NCI-H2196 treated with DMSO at 0.1 percent for 48 hours (cell line): ENCODE data around the gene CEP43.

ENCODE experiments used
- DNase-seq: peaks from one replicate; lab custom pipeline; 2025; ENCODE audit not compliant: unreplicated experiment; lab: John Stamatoyannopoulos, UW

The CEP43 gene

GRCh38 chr6:166966268-166966667, 32.9 kb upstream of the CEP43 start:
- DNase-seq = no peak

DNA sequence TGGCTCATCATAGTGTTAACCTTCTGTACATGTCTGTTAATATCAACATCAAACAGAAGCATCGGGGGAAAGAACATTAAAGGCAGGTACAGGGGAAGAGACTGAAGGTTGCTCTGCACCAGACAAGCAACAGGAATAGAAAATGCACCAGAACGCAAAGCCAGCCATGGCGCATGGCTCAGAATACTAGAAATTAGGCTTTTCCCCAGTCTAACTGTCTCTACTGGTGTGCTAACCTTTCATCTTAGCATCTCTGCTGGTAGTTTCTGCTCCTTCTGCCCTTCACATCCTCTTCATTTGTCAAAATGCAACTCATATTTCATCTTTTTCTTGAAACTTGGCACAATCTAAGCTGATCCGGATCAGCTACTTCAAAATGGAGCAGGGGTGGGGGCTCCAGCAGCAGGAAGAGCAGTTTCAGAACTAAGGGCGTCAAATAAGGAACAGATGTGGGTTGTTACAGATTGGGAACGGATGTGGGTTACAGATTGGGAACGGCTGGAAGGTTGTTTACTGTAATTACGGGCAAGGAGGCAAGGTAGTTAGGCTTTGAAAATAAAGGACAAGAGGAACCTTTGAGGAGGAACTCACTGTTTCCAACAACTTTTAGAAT, 29.7 kb upstream of the CEP43 start:
- no peak for DNase-seq

DNA sequence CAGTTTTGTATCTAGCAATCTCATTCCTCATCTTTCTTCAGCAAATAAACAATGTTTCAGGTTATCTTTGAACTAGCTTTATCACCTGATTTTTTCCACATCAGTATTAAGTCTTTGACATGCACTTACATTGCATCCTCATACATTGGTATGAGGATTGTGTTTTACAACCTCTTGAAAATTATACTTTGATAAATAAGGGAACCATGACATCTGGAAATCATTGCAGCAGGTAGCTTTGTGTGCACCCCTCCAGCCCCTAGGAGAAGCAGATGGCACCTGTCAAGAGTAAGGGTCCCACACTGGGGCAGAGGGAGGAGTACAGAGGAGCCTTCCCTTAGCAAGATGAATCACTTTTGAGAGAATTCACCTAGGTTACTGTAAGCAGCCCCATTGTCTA, 29.1 kb upstream of the CEP43 start:
- DNase-seq = no peak

DNA sequence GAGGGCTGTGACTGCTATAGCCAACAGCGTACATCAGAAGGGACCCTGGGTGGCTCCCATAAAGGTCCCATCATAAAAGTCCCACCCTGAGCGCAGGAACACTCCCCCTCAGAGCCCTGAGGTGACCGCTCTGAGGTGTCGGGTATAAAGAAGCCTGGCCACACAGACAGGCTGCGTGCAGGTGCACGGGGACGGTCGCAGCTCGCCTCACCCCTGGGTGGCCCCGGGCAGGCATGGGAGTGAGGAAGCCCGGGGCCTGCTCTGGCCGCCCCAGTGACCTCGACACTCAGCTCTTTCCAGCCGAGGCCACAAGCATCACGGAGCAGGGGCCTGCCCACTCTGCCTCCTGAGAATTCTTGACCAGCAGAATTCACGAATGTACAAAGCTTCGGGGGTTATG, 28.4 kb upstream of the CEP43 start:
- no peak for DNase-seq

GRCh38 chr6:166971271-166971670, 27.9 kb upstream of the CEP43 start:
- no peak for DNase-seq

DNA sequence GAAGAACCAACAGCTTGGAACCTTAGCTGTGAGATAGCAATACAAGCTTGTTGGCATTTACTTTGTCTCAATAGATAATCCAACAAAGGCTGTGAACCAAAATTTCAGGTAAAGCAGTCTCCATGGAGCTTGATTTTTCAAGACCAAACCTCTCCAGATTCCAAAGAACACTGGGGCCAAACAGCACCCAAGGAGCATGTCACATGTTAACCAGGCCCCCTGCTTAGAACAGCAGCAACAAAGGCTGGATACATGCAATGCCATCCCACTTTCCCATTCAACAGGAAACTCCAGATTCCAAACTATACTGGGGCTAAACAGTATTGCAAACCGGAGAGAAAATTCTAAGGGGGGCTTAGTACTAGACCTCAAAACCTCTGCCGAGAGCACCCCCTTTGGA, 27.1 kb upstream of the CEP43 start:
- no peak for DNase-seq

DNA sequence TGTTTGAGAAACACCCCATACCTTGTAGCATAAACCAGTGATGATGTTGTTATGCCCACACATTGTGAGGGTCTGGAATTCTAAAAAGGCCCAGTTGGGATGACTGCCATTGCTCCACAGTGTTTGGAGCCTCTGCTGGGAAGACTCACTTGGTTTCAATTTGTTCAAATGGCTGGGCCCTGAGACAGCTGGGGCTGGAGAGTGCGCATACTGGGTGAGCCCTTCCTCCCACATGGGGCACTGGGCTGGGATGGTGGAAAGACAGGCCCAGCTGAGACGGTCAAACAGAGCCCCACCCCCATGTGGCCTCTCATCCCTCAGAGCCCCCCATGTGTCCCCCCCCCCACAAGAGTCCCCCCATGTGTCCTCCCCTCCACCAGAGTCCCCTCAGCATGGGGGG, 22.6 kb upstream of the CEP43 start:
- DNase-seq = no peak

GRCh38 chr6:166977621-166978525, 21.3 kb upstream of the CEP43 start:
- DNase-seq = no peak

DNA sequence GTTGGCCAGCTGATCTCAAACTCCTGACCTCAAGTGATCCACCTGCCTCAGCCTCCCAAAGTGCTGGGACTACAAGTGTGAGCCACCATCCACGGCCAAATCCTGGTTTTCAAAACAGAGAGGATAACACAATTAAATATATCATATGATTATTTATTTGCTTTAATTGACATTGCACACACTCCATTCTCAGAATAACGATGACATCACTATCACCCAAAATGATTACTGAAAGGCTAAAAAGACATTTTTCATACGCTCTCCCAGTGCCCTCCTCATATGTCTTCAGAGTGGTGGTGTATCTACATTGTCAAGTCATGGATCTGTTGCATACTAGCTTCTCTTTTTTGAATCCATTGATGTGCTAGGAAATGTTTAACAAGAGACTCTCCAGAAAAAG, 18.5 kb upstream of the CEP43 start:
- DNase-seq = no peak

- DNase-seq = no peak
These were observed 11.7 kb upstream of the CEP43 start for GRCh38 chr6:166987448-166987847.

DNA sequence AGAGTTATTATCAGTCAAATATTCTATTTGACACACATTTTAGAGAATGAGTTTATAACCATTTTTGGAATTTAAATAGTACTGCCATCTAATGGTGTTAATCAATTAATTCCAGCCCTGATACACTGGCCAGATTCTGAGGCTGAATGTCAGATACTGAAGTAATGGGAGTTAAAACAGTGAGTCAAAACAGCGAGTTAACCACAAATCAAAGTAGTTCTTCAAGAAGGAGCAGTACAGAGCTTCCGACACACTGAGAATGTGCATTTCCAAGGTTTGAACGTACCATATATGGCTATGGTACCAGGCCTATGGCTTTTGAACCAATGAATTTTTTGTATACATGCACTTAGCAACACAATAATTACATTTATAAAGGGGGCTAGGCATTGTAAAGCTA, 11.3 kb upstream of the CEP43 start:
- DNase-seq = no peak

- no peak for DNase-seq
These were observed 10.5 kb upstream of the CEP43 start for GRCh38 chr6:166988674-166989201.

GRCh38 chr6:166989427-166990032, 9.7 kb upstream of the CEP43 start:
- no peak for DNase-seq

- DNase-seq = no peak
These were observed 2.8 kb upstream of the CEP43 start for GRCh38 chr6:166996406-166996805.

DNA sequence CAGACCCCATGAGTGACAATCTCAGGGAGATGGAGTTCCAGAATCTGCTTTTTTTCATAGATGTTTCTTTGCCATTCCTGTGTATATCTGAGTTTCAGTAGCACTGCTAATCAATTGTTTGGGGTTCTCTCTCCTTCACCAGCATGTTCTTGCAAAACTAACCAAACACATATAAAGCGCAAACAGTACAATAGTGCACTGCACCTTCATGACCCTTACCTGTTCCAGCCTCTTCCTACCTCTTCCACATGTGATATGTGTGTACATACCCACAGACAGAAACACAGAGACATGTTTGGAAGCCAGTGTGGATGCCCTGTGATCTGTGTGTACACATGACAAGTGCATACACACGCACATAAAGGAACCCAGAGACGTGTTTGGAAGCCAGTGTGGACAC, 1.8 kb upstream of the CEP43 start:
- no peak for DNase-seq

- peak; percentile 32 for DNase-seq
These were observed 1.4 kb upstream of the CEP43 start for GRCh38 chr6:166997768-166998255.

DNA sequence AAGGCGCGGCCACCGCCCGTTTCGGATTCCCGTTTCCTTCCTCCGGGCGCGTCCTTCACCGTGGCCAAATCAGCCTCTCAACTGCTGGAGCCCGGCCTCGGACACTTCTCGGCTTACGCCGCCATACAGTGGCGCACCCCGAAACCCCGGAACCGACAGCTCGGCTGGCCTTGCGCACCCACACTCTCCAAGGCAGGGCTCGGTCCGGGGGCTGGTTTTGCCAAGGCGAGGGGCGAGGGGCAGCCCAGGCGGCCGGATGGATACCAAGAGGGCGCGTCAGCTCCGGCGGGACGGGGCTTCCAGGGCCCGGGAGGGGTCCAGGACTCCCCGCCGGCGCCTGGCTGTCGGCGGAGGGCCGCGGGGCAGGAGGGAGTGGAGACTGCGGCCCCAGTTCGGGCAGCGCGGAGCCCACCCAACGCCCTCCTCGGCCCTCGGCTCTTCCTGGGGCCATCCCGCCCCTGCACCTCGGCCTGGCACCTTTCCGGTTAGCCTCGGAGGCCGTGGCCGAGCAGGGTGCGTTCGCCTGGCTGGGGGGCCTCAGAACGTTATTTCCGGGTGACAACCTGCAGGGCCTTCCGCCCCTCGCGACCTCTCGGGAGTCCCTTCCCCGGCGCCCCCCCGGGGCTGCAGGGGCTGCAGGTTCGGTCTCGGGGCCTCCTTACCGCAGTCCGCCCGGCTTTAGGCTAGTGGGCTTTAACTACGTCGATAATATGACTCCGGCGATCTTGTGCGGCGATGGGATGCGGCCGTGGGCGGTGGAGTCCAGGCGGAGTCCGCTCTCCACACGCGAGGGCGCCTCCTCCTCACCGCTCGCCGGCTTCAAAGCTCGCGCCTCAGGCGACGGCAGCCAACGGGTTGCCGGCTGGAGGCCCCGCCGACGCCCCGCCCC, 697 bp upstream of the CEP43 start:
- DNase-seq = no peak

DNA sequence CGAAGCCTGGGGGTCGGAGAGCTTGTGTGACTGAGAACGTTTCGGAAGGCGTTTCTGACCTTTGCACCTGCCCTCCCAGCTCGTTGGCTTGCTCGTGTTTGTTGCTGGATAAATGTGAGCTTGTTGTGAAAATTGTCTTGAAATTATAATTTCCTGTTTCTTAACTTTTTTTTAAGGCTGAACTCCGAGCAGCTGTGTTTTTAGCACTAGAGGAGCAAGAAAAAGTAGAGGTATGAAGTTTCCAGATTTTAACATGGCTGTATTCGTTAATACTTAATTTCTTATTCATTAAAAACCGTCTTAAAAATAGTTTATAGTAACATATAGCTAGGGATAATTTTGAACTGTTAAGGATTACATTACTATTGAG, 672 bp downstream of the CEP43 start:
- DNase-seq = no peak

DNA sequence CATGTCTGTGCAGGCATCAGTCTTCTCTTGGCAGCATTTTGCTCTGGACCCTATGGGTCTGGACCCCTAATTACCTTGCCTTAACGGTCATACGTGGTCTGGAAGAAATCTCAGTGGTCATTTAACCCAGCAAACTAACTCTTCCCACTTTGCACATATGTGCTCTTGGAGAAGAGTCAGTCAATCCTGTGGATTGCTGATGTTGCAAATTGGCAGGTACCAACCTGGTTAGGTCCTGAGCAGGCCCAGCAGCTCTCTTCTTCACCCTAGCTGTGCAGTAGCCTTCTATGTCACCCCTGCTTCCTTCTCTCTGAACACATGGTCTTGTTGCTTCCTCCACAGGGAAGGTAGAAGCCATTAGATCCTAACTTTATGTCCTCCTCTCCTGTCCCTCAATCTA, 1.6 kb downstream of the CEP43 start:
- DNase-seq = no peak

DNA sequence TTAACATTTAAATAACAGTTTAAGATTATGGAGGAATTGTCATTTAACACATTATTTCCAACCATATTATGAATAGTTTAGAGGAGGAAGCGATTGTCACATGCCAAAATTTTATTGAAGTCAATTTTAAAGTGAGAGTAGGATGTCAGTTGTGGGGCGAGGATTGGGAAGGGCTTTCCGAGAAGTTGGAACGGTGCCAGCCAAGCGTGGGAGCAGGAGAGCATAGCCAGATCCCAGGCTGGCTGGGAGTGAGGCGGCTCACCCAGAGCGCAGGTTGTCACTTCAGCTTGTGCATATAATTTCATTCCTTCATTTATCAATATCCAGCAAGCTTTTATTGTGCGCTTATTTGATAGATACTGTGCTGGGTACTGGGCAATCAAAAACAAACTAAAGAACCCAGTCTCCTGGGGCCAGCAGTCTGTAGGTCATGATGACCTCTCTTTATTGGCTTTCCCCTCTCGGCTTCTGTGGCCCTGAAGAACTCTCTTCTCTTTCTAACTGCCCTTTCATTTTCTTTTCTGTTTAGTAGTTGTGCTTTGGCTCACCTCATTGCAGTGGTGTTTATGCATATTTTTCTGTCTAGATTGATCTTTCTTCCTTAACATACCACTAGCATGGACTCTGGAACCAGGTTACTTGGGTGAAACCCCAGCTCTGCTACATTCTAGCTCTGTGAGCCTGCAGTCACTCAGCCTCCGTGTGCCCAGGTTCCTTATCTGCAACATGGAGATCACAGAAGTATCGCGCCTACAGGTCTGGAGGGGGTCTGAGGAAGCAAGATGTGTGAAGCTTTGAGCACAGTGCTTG, 6.4 kb downstream of the CEP43 start:
- no peak for DNase-seq
